Esophagus muscularis mucosa (tissue), 4 donors: ENCODE measurements around the gene ETFB. TPM values are rescaled to one million over a fixed set of nuclear protein-coding genes. Genes with fewer than 3 reads are reported as not detected.

Experiments
- DNase-seq: peaks from one replicate; pipeline ENCODE4 v3.0.0-alpha.2; 2017; ENCODE audit errors: extremely low spot score
- H3K27ac ChIP-seq, 4 donors: fragments of 200-600 bp; sonication (generic); replicated peaks in 1 of 4; 1 replicate in 3 of 4; 2 replicates in 1 of 4; pipeline ENCODE4 v1.5.1; 2016 to 2019; ENCODE audit warnings: mild to moderate bottlenecking in 1 of 4
- H3K27me3 ChIP-seq, 4 donors: fragments of 200-600 bp; sonication (generic); one replicate each; pipeline versions ENCODE4 v1.5.1 to v1.6.0; 2016 to 2019
- H3K36me3 ChIP-seq, 4 donors: fragments of 200-600 bp; sonication (generic); one replicate each; pipeline ENCODE4 v1.5.1; 2016 to 2019
- H3K4me1 ChIP-seq, 4 donors: fragments of 200-600 bp; sonication (generic); one replicate each; pipeline ENCODE4 v1.5.1; 2016 to 2019
- H3K4me3 ChIP-seq, 4 donors: fragments of 200-600 bp; sonication (generic); 1 replicate in 2 of 4; 2 replicates in 2 of 4; pipeline ENCODE4 v1.5.1; 2016 to 2019; ENCODE audit warnings: mild to moderate bottlenecking in 4 of 4, moderate library complexity in 1 of 4
- H3K9me3 ChIP-seq, 4 donors: fragments of 200-600 bp; sonication (generic); 1 replicate in 3 of 4; 2 replicates in 1 of 4; pipeline ENCODE4 v1.5.1; 2016 to 2019
- CTCF ChIP-seq, 3 experiments: fragments of 200-600 bp in 2 of 3; fragments of 450-650 bp in 1 of 3; sonication (generic) in 2 of 3; IDR thresholded peaks; one replicate each; pipeline ENCODE4 v1.5.1; 2017 to 2019; ENCODE audit warnings: antibody characterized with exemption in 3 of 3, mild to moderate bottlenecking in 2 of 3, moderate library complexity in 1 of 3
- EP300 ChIP-seq: sonication (generic); formaldehyde crosslinking; IDR thresholded peaks from one replicate; pipeline ENCODE4 v1.6.1; 2017; ENCODE audit warnings: antibody characterized with exemption
- POLR2A ChIP-seq: fragments of 450-650 bp; IDR thresholded peaks from one replicate; pipeline ENCODE4 v1.6.1; 2017; ENCODE audit warnings: antibody characterized with exemption, moderate library complexity, mild to moderate bottlenecking, low read depth
- POLR2AphosphoS5 ChIP-seq, 2 donors: sonication (generic); formaldehyde crosslinking; IDR thresholded peaks; one replicate each; pipeline ENCODE4 v1.6.1; 2017; ENCODE audit warnings: antibody characterized with exemption in 2 of 2
- WGBS: methylation state at CpG from one replicate; pipeline ENCODE4 v1.1.5; 2018; 5-methylcytosine and 5-hydroxymethylcytosine counted together
- intact Hi-C: fragments of 100-400 bp; cut with DNase I; formaldehyde crosslinking; loops from one replicate; pipeline ENCODE4 v1.15.1; 2023
- total RNA-seq, 4 donors: library from RNA; depleted of rRNA; stranded (reverse); fragments of >200 nt; gene quantifications; one replicate each; pipeline versions ENCODE4 v1.1.0 to v1.2.1, GENCODE V29; 2016

The ETFB gene
- total RNA-seq, 4 donors from 2014 or later: 86.3 to 121 (median 106) TPM

- Histone ChIP-seq H3K27me3 (peaks cover 5 to 63% (median 29%) of the 10 kb centered on the region in 4 donors), H3K9me3 (no peaks in the 10 kb centered on the region), H3K4me1 (peaks cover 7 to 15% (median 11%) of the 10 kb centered on the region in 4 donors), H3K27ac (no peak overlapping the region), H3K36me3 (peaks cover 0 to 22% (median 12%) of the 10 kb centered on the region in 4 donors), H3K4me3 (no peak overlapping the region)
- WGBS: 85% methylated on average over 3 of the region's 3 CpGs
- TF ChIP-seq POLR2A (no peak), POLR2AphosphoS5 (IDR thresholded peaks at IDR 0.05) (no peak), EP300 (no peak), CTCF (IDR thresholded peaks at IDR 0.05) (no peak)
- no peak for DNase-seq
- intact Hi-C loops: loop anchor here (10.0 kb wide), 1 partner anchor 324 kb away; no protein-coding TSS in a partner anchor
Observed at GRCh38 chr19:51331193-51331592, 35.0 kb downstream of the ETFB start.

GRCh38 chr19:51330366-51330765 lies 35.8 kb downstream of the ETFB start:
- 100% methylated on average over 4 of the region's 4 CpGs for WGBS
- peaks cover 7 to 15% (median 11%) of the 10 kb centered on the region in 4 donors for H3K4me1 ChIP-seq
- H3K27me3 ChIP-seq: peaks cover 5 to 71% (median 32%) of the 10 kb centered on the region in 4 donors
- no peak overlapping the region for H3K4me3 ChIP-seq
- TF ChIP-seq CTCF (IDR thresholded peaks at IDR 0.05) (no peak), EP300 (no peak), POLR2AphosphoS5 (IDR thresholded peaks at IDR 0.05) (no peak)
- H3K27ac ChIP-seq: no peak overlapping the region
- H3K36me3 ChIP-seq: peaks cover 0 to 22% (median 12%) of the 10 kb centered on the region in 4 donors
- no peaks in the 10 kb centered on the region for H3K9me3 ChIP-seq
- intact Hi-C loops: loop anchor here (10.0 kb wide), 1 partner anchor 324 kb away; no protein-coding TSS in a partner anchor
- no peak for DNase-seq

GRCh38 chr19:51329411-51329810 lies 36.8 kb downstream of the ETFB start:
- H3K4me3 ChIP-seq: no peak overlapping the region
- no peaks in the 10 kb centered on the region for H3K9me3 ChIP-seq
- no peak overlapping the region for H3K27ac ChIP-seq
- WGBS: 86% methylated on average over 1 of the region's 5 CpGs
- H3K36me3 ChIP-seq: peaks cover 0 to 22% (median 12%) of the 10 kb centered on the region in 4 donors
- TF ChIP-seq POLR2A (no peak), EP300 (no peak), POLR2AphosphoS5 (IDR thresholded peaks at IDR 0.05) (no peak), CTCF (IDR thresholded peaks at IDR 0.05) (no peak)
- H3K4me1 ChIP-seq: peaks cover 7 to 15% (median 11%) of the 10 kb centered on the region in 4 donors
- intact Hi-C loops: no loop called here
- DNase-seq: no peak
- H3K27me3 ChIP-seq: peaks cover 5 to 77% (median 32%) of the 10 kb centered on the region in 4 donors

- peaks cover 7 to 15% (median 11%) of the 10 kb centered on the region in 4 donors for H3K4me1 ChIP-seq
- DNase-seq: no peak
- H3K9me3 ChIP-seq: no peaks in the 10 kb centered on the region
- intact Hi-C loops: no loop called here
- peaks cover 0 to 17% (median 12%) of the 10 kb centered on the region in 4 donors for H3K36me3 ChIP-seq
- WGBS: 8% methylated on average over 43 of the region's 75 CpGs
- TF ChIP-seq CTCF (IDR thresholded peaks at IDR 0.05): peak in 1 of 3 experiments; percentile 2
- TF ChIP-seq EP300: no peak
- TF ChIP-seq POLR2A: no peak
- H3K4me3 ChIP-seq: peak overlapping the region; percentile 11 to 40 (median 20)
- peaks cover 5 to 93% (median 32%) of the 10 kb centered on the region in 4 donors for H3K27me3 ChIP-seq
- no peak overlapping the region for H3K27ac ChIP-seq
Observed at GRCh38 chr19:51327066-51328001, 38.9 kb downstream of the ETFB start.
